DOHH2 (cell line): ENCODE results near the gene SRGN.
"Not testable (repeated sequence)": the region's sequence is repeated elsewhere in the genome, so short reads cannot be mapped to it uniquely, and the experiment has no call there.

ENCODE experiments used
- EZH2phosphoT487 ChIP-seq: fragments of 200-600 bp; sonication (generic); IDR thresholded peaks from 2 replicates; pipeline ENCODE4 v1.6.1; 2017; ENCODE audit warnings: borderline replicate concordance, mild to moderate bottlenecking, antibody characterized with exemption, low read length, moderate library complexity, mixed read lengths
- TF ChIP-seq, protein P1 (sequence below): fragments of 200-600 bp; sonication (generic); IDR thresholded peaks from one replicate; pipeline ENCODE4 v1.5.1; 2014; ENCODE audit warnings: antibody characterized with exemption, mild to moderate bottlenecking, low read depth, low read length; ENCODE audit not compliant: poor library complexity, severe bottlenecking

- TF ChIP-seq, protein P1, sequence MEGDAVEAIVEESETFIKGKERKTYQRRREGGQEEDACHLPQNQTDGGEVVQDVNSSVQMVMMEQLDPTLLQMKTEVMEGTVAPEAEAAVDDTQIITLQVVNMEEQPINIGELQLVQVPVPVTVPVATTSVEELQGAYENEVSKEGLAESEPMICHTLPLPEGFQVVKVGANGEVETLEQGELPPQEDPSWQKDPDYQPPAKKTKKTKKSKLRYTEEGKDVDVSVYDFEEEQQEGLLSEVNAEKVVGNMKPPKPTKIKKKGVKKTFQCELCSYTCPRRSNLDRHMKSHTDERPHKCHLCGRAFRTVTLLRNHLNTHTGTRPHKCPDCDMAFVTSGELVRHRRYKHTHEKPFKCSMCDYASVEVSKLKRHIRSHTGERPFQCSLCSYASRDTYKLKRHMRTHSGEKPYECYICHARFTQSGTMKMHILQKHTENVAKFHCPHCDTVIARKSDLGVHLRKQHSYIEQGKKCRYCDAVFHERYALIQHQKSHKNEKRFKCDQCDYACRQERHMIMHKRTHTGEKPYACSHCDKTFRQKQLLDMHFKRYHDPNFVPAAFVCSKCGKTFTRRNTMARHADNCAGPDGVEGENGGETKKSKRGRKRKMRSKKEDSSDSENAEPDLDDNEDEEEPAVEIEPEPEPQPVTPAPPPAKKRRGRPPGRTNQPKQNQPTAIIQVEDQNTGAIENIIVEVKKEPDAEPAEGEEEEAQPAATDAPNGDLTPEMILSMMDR = not testable (repeated sequence)
- not testable (repeated sequence) for TF ChIP-seq EZH2phosphoT487
These were observed 54.2 kb downstream of the SRGN start for GRCh38 chr10:69142074-69142473.
